ENCODE measurements around the gene FAAH.

GRCh38 chr1:46457178-46457577 lies 63.1 kb downstream of the FAAH start:
- no peak for TF ChIP-seq CTCF (IDR thresholded peaks at IDR 0.05)
- no peak for TF ChIP-seq NFYB (CRISPR knock-in tag; conservative IDR thresholded peaks at IDR 0.05; ENCODE audit: low read depth)
- no peak for TF ChIP-seq USF2 (CRISPR knock-in tag; IDR thresholded peaks at IDR 0.05)

Measured in WTC11 (cell line).